Measurements from ENCODE around the gene UNC119. TPM values are rescaled to one million over a fixed set of nuclear protein-coding genes. Genes with fewer than 3 reads are reported as not detected.

The UNC119 gene
- 10 to 100 TPM; 13.6 to 30.9 (median 17.0) TPM for total RNA-seq
- 10 to 100 TPM; 16.5 to 27.1 (median 19.9) TPM for polyA plus RNA-seq
- long read RNA-seq, donor 1, partial matches to known transcripts: 0 of 4 reads
- long read RNA-seq, donor 1, other reads (novel, unspliced or antisense): 0 of 4 reads
- long read RNA-seq, donor 2, full-length matches to known transcripts: 13 of 13 reads
- long read RNA-seq, donor 2, partial matches to known transcripts: 0 of 13 reads
- long read RNA-seq, donor 2, other reads (novel, unspliced or antisense): 0 of 13 reads
- long read RNA-seq, donor 3, transcript UNC119-202 (5 exons, 1,424 nt): major isoform, 8 of 10 reads
- long read RNA-seq, donor 3, partial matches to known transcripts: 0 of 10 reads
- long read RNA-seq, donor 3, other reads (novel, unspliced or antisense): 0 of 10 reads
- long read RNA-seq, donor 4: 0 reads
- long read RNA-seq, donor 5, full-length matches to known transcripts: 7 of 7 reads
- long read RNA-seq, donor 5, partial matches to known transcripts: 0 of 7 reads
- long read RNA-seq, donor 5, other reads (novel, unspliced or antisense): 0 of 7 reads
- long read RNA-seq, donor 6, full-length matches to known transcripts: 17 of 17 reads
- long read RNA-seq, donor 6, partial matches to known transcripts: 0 of 17 reads
- long read RNA-seq, donor 6, other reads (novel, unspliced or antisense): 0 of 17 reads
- long read RNA-seq, donor 7, transcript UNC119-202 (5 exons, 1,424 nt): major isoform, 6 of 8 reads
- long read RNA-seq, donor 7, partial matches to known transcripts: 0 of 8 reads
- long read RNA-seq, donor 7, other reads (novel, unspliced or antisense): 0 of 8 reads
- long read RNA-seq, donor 8, partial matches to known transcripts: 0 of 6 reads
- long read RNA-seq, donor 8, other reads (novel, unspliced or antisense): 0 of 6 reads
- long read RNA-seq, donor 9, transcript UNC119-202 (5 exons, 1,424 nt): major isoform, 5 of 7 reads
- long read RNA-seq, donor 9, partial matches to known transcripts: 0 of 7 reads
- long read RNA-seq, donor 9, other reads (novel, unspliced or antisense): 0 of 7 reads
- long read RNA-seq, donor 10, partial matches to known transcripts: 0 of 4 reads
- long read RNA-seq, donor 10, other reads (novel, unspliced or antisense): 0 of 4 reads

DNA sequence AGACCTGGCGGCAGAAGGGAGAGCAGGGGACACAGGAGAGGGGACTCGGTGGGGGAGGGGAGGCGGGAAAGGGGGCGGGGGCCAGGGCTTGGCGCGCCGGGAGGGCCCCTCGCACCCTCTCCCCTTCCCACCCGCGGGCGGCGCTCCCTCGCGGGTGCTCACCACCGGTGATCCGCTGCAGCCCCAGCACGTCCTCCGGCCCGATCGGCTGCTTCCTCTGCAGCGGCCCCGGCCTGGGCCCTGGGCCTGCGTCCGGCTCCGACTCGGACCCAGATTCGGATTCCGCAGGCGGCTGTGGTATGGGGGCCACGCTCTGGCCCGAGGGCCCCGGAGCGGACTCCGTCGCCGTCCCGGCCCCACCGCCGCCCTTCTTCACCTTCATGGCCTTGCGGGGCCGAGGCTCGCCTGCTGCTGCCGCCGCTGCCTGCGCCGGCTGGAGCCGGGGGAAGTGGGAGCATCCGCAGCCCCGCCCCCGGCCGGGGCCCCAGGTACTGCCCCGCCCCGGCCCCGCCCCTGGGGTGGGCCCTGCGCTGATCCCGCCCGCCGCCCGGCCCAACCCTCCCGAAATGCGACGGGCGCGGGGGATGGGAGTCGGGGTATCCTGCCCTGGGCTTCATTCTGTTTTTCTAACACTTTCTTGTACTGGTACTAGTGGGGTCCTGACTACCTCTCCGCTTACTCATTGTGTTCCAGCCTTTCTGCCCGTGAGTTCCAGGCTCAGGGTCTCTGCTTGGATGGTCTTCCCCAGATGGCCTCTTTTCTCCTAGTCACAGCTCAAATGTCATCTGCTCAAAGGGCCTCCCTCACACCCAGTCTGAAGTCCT, at the start of gene UNC119:
Gene UNC119 (minus strand): TSS at position 449 of the 824 bp plus-strand sequence. CDS start 67 bp downstream, at position 382.
- Histone ChIP-seq H3K4me1 (peaks cover 10 to 54% (median 45%) of the 10 kb centered on the region in 4 donors), H3K27me3 (no peaks in the 10 kb centered on the region), H3K36me3 (peaks cover 36 to 46% (median 44%) of the 10 kb centered on the region in 4 donors), H3K4me3 (peak within 1 kb of the TSS; percentile 63 to 93 (median 69)), H3K27ac (peak within 1 kb of the TSS; percentile 50 to 77 (median 71)), H3K9me3 (no peaks in the 10 kb centered on the region)
- 1 to 2% (median 2%) methylated on average over 36 to 67 of the region's 67 CpGs for WGBS, 5 donors
- intact Hi-C loops (cut with DNase I; ENCODE audit: low total_unique reads): no loop called here
- peak; percentile 85 to 94 for DNase-seq
- no peak for TF ChIP-seq POLR2A (IDR thresholded peaks at IDR 0.05)
- TF ChIP-seq POLR2AphosphoS5 (IDR thresholded peaks at IDR 0.05): peak in 2 of 3 donors; percentile 69 to 76

GRCh38 chr17:28599311-28600184, 47.1 kb upstream of the UNC119 start:
- H3K4me1 ChIP-seq: peaks cover 0 to 28% (median 23%) of the 10 kb centered on the region in 4 donors
- WGBS, 5 donors: 6 to 9% (median 8%) methylated on average over 38 to 40 of the region's 40 CpGs
- peak; percentile 71 to 86 for DNase-seq
- H3K27me3 ChIP-seq: no peaks in the 10 kb centered on the region
- H3K36me3 ChIP-seq: no peaks in the 10 kb centered on the region
- TF ChIP-seq POLR2AphosphoS5 (IDR thresholded peaks at IDR 0.05): no peak
- TF ChIP-seq EP300 (IDR thresholded peaks at IDR 0.05): no peak
- H3K27ac ChIP-seq: peak overlapping the region; percentile 96 to 97 (median 97)
- intact Hi-C loops (cut with DNase I; ENCODE audit: low total_unique reads): no loop called here
- H3K9me3 ChIP-seq: no peaks in the 10 kb centered on the region
- peak overlapping the region; percentile 66 to 71 (median 69) for H3K4me3 ChIP-seq

- intact Hi-C loops (cut with DNase I; ENCODE audit: low total_unique reads): no loop called here
- Histone ChIP-seq H3K36me3 (no peaks in the 10 kb centered on the region), H3K4me3 (peak within 1 kb of the TSS; percentile 66 to 71 (median 69)), H3K9me3 (no peaks in the 10 kb centered on the region), H3K4me1 (peaks cover 0 to 28% (median 23%) of the 10 kb centered on the region in 4 donors), H3K27me3 (no peaks in the 10 kb centered on the region), H3K27ac (peak within 1 kb of the TSS; percentile 96 to 97 (median 97))
- TF ChIP-seq POLR2A (IDR thresholded peaks at IDR 0.05) (peak in 2 of 4 donors; percentile 40 to 67), POLR2AphosphoS5 (IDR thresholded peaks at IDR 0.05) (peak; percentile 94 to 97 (median 95)), EP300 (IDR thresholded peaks at IDR 0.05) (no peak)
- TF ChIP-seq, protein P1, sequence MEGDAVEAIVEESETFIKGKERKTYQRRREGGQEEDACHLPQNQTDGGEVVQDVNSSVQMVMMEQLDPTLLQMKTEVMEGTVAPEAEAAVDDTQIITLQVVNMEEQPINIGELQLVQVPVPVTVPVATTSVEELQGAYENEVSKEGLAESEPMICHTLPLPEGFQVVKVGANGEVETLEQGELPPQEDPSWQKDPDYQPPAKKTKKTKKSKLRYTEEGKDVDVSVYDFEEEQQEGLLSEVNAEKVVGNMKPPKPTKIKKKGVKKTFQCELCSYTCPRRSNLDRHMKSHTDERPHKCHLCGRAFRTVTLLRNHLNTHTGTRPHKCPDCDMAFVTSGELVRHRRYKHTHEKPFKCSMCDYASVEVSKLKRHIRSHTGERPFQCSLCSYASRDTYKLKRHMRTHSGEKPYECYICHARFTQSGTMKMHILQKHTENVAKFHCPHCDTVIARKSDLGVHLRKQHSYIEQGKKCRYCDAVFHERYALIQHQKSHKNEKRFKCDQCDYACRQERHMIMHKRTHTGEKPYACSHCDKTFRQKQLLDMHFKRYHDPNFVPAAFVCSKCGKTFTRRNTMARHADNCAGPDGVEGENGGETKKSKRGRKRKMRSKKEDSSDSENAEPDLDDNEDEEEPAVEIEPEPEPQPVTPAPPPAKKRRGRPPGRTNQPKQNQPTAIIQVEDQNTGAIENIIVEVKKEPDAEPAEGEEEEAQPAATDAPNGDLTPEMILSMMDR (IDR thresholded peaks at IDR 0.05): no peak
- WGBS, 5 donors: 0 to 1% (median 0%) methylated on average over 29 to 44 of the region's 44 CpGs
- peak; percentile 96 to 98 for DNase-seq
Measured at GRCh38 chr17:28598799-28599310, 46.4 kb upstream of the UNC119 start, which contains the start of gene SPAG5. Gene SPAG5, minus strand, starts transcription at chr17:28599025. Its CDS starts 79 bp downstream, at chr17:28598946.

GRCh38 chr17:28598389-28598788, 46.0 kb upstream of the UNC119 start:
- peaks cover 0 to 28% (median 23%) of the 10 kb centered on the region in 4 donors for H3K4me1 ChIP-seq
- peak overlapping the region; percentile 66 to 71 (median 69) for H3K4me3 ChIP-seq
- no peak for DNase-seq
- peaks cover 0 to 2% (median 0%) of the 10 kb centered on the region in 4 donors for H3K36me3 ChIP-seq
- TF ChIP-seq POLR2AphosphoS5 (IDR thresholded peaks at IDR 0.05) (no peak), POLR2A (IDR thresholded peaks at IDR 0.05) (no peak), EP300 (IDR thresholded peaks at IDR 0.05) (no peak)
- TF ChIP-seq, protein P1 (IDR thresholded peaks at IDR 0.05): no peak
- H3K27ac ChIP-seq: peak overlapping the region in 4 of 5 donors; percentile 96 to 97 (median 96)
- no peaks in the 10 kb centered on the region for H3K27me3 ChIP-seq
- 2 to 4% (median 2%) methylated on average over 15 to 17 of the region's 17 CpGs for WGBS, 5 donors
- H3K9me3 ChIP-seq: no peaks in the 10 kb centered on the region
- intact Hi-C loops (cut with DNase I; ENCODE audit: low total_unique reads): no loop called here

All from stomach (tissue), 19 donors.